Measurements from ENCODE around the gene MSANTD1. TPM values are rescaled to one million over a fixed set of nuclear protein-coding genes. Genes with fewer than 3 reads are reported as not detected.

Gene MSANTD1
- total RNA-seq, 1 experiment from 2014 or later: 0.77 TPM

DNA sequence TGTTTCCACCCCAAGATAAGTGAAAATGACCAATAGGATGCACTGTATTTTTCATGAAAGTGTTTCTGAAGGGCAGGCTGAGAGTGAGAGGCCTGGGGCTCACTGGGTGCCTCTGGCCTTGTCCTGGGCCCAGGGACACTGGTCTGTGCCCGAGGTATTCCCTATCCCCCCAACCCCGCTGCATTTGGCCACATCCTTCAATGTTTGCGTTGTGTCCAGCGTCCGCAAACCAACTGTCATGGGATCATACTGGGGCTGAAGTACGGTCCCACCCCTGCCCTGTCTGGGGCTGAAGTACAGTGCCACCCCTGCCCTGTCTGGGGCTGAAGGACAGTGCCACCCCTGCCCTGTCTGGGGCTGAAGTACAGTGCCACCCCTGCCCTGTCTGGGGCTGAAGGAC, 22.0 kb upstream of the MSANTD1 start:
- Histone ChIP-seq H3K4me2 (ENCODE audit: low read length) (no peak overlapping the region), H3K36me3 (ENCODE audit: low read depth, low read length) (peaks cover 11% of the 10 kb centered on the region), H4K20me1 (ENCODE audit: low read length) (no peaks in the 10 kb centered on the region), H3K4me3 (ENCODE audit: low read length) (no peak overlapping the region), H3K27ac (ENCODE audit: low read length) (no peak overlapping the region), H2AFZ (ENCODE audit: low read length) (no peak overlapping the region), H3K9ac (ENCODE audit: low read length) (no peak overlapping the region), H3F3A (ENCODE audit: low read length, unreplicated experiment) (no peaks in the 10 kb centered on the region), H3K27me3 (ENCODE audit: low read length) (no peaks in the 10 kb centered on the region), H3K9me2 (replicated peaks; ENCODE audit: low read length) (no peaks in the 10 kb centered on the region), H3K79me2 (ENCODE audit: low read length) (no peaks in the 10 kb centered on the region), H3K9me3 (ENCODE audit: low read length) (no peaks in the 10 kb centered on the region), H3K4me1 (ENCODE audit: insufficient read depth, low read length) (no peaks in the 10 kb centered on the region)
- intact Hi-C loops (cut with micrococcal nuclease): no loop called here
- TF ChIP-seq EZH2 (IDR thresholded peaks at IDR 0.05; ENCODE audit: low read length, unreplicated experiment): no peak
- TF ChIP-seq, protein P1, sequence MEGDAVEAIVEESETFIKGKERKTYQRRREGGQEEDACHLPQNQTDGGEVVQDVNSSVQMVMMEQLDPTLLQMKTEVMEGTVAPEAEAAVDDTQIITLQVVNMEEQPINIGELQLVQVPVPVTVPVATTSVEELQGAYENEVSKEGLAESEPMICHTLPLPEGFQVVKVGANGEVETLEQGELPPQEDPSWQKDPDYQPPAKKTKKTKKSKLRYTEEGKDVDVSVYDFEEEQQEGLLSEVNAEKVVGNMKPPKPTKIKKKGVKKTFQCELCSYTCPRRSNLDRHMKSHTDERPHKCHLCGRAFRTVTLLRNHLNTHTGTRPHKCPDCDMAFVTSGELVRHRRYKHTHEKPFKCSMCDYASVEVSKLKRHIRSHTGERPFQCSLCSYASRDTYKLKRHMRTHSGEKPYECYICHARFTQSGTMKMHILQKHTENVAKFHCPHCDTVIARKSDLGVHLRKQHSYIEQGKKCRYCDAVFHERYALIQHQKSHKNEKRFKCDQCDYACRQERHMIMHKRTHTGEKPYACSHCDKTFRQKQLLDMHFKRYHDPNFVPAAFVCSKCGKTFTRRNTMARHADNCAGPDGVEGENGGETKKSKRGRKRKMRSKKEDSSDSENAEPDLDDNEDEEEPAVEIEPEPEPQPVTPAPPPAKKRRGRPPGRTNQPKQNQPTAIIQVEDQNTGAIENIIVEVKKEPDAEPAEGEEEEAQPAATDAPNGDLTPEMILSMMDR (conservative IDR thresholded peaks at IDR 0.05; ENCODE audit: low read depth, low read length): no peak
- no peak for TF ChIP-seq EZH2phosphoT487 (IDR thresholded peaks at IDR 0.05; ENCODE audit: borderline replicate concordance, low read length)
- ATAC-seq: no peak
- CTCF ChIA-PET: no interaction called here
- BruUV-seq (replicated peaks): no TSS peak
- POLR2A ChIA-PET (ENCODE audit: unreplicated experiment): no interaction called here
- DNase-seq: no peak

DNA sequence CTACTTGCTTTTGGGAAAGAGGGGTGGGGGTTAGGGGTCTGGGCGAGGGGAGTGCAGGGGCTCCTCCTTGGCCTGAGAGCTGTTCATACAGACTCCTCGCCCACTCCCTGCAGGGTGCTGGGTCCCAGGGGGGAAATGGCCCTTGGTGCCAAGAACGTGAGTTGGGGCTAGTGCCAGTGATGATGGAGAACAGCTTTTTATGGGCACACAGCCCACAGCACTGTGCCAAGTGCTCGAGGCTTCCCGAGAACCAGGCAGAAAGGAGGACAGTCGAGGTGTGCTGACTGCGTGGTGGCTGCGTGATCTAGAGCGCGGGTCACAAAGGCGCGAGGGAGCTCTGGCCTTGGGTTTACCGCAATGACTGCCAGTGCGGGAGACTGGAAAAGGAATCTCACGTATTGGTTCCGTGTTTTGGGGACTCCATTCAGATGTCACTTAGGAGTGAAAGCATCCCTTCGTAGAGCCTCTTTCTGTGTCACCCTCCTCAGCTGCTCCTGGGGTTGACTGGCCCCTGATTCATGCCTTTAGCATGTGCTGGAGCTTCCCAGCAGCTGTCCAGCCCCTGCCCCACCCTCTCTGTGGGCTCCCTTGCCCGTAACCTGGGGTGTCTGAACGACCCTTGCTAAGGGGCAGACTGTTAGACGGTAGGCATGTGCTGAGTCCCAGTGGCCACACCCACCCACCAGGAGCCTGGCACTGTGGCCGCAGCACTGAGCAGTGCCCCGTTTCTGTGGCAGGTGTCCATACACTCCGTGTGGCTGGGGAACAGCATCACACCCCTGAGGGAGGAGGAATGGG, 20.9 kb upstream of the MSANTD1 start:
- no TSS peak for BruUV-seq (replicated peaks)
- Histone ChIP-seq H3K9me2 (replicated peaks; ENCODE audit: low read length) (no peaks in the 10 kb centered on the region), H3K79me2 (ENCODE audit: low read length) (no peaks in the 10 kb centered on the region), H3K27me3 (ENCODE audit: low read length) (no peaks in the 10 kb centered on the region), H3F3A (ENCODE audit: low read length, unreplicated experiment) (no peaks in the 10 kb centered on the region), H3K9ac (ENCODE audit: low read length) (no peak overlapping the region), H4K20me1 (ENCODE audit: low read length) (no peaks in the 10 kb centered on the region), H3K27ac (ENCODE audit: low read length) (no peak overlapping the region), H2AFZ (ENCODE audit: low read length) (no peak overlapping the region), H3K4me1 (ENCODE audit: insufficient read depth, low read length) (no peaks in the 10 kb centered on the region), H3K9me3 (ENCODE audit: low read length) (no peaks in the 10 kb centered on the region), H3K4me3 (ENCODE audit: low read length) (no peak overlapping the region), H3K4me2 (ENCODE audit: low read length) (no peak overlapping the region), H3K36me3 (ENCODE audit: low read depth, low read length) (peaks cover 11% of the 10 kb centered on the region)
- DNase-seq (no peak), ATAC-seq (no peak)
- intact Hi-C loops (cut with micrococcal nuclease): no loop called here
- POLR2A ChIA-PET (ENCODE audit: unreplicated experiment): no interaction called here
- TF ChIP-seq, protein P1 (conservative IDR thresholded peaks at IDR 0.05; ENCODE audit: low read depth, low read length): no peak
- TF ChIP-seq EZH2 (IDR thresholded peaks at IDR 0.05; ENCODE audit: low read length, unreplicated experiment) (no peak), EZH2phosphoT487 (IDR thresholded peaks at IDR 0.05; ENCODE audit: borderline replicate concordance, low read length) (no peak)
- CTCF ChIA-PET: no interaction called here

DNA sequence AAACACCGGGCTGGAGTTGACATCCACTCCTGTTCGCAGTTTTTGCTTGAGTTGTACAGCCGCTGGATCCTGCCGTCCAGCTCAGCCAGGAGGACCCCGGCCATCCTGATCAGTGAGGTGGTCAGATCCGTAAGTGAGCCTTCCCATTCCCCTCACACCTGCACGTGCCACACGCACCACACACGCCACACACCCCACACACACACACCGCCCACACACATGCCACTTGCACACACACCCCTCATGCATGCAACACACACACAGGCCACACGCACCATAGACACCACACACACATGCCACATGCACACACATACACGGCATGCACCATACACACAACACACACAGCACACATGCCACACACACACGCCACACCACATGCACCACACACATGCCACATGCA, 20.1 kb upstream of the MSANTD1 start:
- no peak for DNase-seq
- peaks cover 11% of the 10 kb centered on the region for H3K36me3 ChIP-seq (ENCODE audit: low read depth, low read length)

More for the DNA sequence above, 20.1 kb upstream of the MSANTD1 start:
- TF ChIP-seq, protein P1 (conservative IDR thresholded peaks at IDR 0.05; ENCODE audit: low read depth, low read length): no peak
- TF ChIP-seq EZH2 (IDR thresholded peaks at IDR 0.05; ENCODE audit: low read length, unreplicated experiment) (no peak), EZH2phosphoT487 (IDR thresholded peaks at IDR 0.05; ENCODE audit: borderline replicate concordance, low read length) (no peak)
- H3K4me3 ChIP-seq (ENCODE audit: low read length): no peak overlapping the region
- no peak overlapping the region for H3K9ac ChIP-seq (ENCODE audit: low read length)
- H3K9me3 ChIP-seq (ENCODE audit: low read length): no peaks in the 10 kb centered on the region
- no peak overlapping the region for H3K27ac ChIP-seq (ENCODE audit: low read length)
- H3K27me3 ChIP-seq (ENCODE audit: low read length): no peaks in the 10 kb centered on the region
- CTCF ChIA-PET: no interaction called here
- no peak overlapping the region for H2AFZ ChIP-seq (ENCODE audit: low read length)
- no peak overlapping the region for H3K4me2 ChIP-seq (ENCODE audit: low read length)
- POLR2A ChIA-PET (ENCODE audit: unreplicated experiment): no interaction called here
- intact Hi-C loops (cut with micrococcal nuclease): no loop called here
- ATAC-seq: no peak
- H3K9me2 ChIP-seq (replicated peaks; ENCODE audit: low read length): no peaks in the 10 kb centered on the region
- H3K4me1 ChIP-seq (ENCODE audit: insufficient read depth, low read length): no peaks in the 10 kb centered on the region
- H4K20me1 ChIP-seq (ENCODE audit: low read length): no peaks in the 10 kb centered on the region
- no peaks in the 10 kb centered on the region for H3K79me2 ChIP-seq (ENCODE audit: low read length)
- no peaks in the 10 kb centered on the region for H3F3A ChIP-seq (ENCODE audit: low read length, unreplicated experiment)
- no TSS peak for BruUV-seq (replicated peaks)

Measured in PC-3 (cell line).